Cardiac atrium fibroblast (primary cell): Measurements from ENCODE around the gene TMEM53. TPM values are rescaled to one million over a fixed set of nuclear protein-coding genes. Genes with fewer than 3 reads are reported as not detected.

Source experiments
- total RNA-seq: library from RNA; depleted of rRNA; stranded (reverse); fragments of >200 nt; gene quantifications from 2 replicates; pipeline ENCODE4 v1.2.3, GENCODE V29; 2015

The TMEM53 gene
- total RNA-seq = 3.9 and 8.1 TPM in 2 replicates

DNA sequence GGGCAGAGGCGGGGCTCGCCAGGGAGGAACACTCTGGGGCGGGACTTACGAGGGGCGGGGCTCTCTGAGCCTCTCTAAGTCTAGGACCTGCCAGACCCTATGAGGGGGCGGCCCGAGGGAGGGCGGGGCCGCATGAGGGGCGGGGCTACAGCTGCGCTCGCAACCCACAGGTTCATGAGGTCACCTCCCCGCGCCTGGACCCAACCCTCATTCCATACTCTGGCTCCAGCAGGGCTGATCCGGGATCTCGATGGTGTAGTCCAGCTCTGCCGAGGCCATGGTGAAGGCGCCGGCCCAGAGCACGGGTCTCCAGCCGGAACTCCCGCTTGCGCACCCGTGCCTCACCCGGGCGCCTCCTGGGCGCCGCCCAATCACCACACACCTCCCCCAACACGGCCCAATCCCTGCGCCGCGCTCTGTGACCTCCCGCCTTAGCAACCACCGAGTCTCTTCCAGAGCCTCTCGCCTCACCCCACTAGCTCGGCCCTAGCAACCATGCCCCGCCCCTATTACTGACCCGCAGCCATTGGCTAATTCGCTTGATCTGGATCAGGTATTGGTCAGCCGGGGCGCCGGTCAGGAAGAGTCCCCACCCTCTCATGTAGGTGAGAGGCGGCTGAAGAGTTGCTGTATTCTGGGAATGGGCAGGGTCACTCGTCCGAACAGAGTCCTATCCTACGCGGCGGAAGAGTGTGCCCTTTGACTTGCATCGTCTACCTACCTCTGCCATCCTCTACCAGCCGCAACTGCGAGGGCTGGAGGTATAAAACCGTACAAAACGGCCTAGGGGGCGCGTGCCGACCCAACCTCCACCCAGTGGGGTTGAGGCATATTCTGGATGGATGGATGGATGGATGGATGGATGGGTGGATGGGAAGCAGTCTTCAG lies at the start of gene TMEM53, which contains the start of gene ARMH1:
TMEM53 (minus strand) TSS at position 369 of the 888 bp plus-strand sequence; CDS start at position 279, 90 bp downstream.
ARMH1 (plus strand) TSS at position 602 of the 888 bp plus-strand sequence. CDS start 14,984 bp downstream, outside the sequence.

Other genes starting within 250 kb of the TMEM53 start
- not detected in 2 replicates for gene ARMH1, start 233 bp upstream of the TMEM53 start, total RNA-seq
- gene RNU5D-1, start 56.7 kb upstream of the TMEM53 start, total RNA-seq = not detected in 2 replicates
- 6.1 and 10.4 TPM in 2 replicates for gene KIF2C, start 65.4 kb upstream of the TMEM53 start, total RNA-seq
- 2,598 and 3,490 TPM in 2 replicates for gene RPS8, start 101.1 kb upstream of the TMEM53 start, total RNA-seq
- not detected in 2 replicates for gene BEST4, start 113.7 kb upstream of the TMEM53 start, total RNA-seq
- gene PLK3, start 125.9 kb upstream of the TMEM53 start, total RNA-seq = 17.9 and 18.1 TPM in 2 replicates
- 0.16 TPM in 1 of 2 replicates, not detected in the other for gene DYNLT4, start 132.9 kb upstream of the TMEM53 start, total RNA-seq
- 2.7 and 6.2 TPM in 2 replicates for gene BTBD19, start 134.0 kb upstream of the TMEM53 start, total RNA-seq
- 0.18 TPM in 1 of 2 replicates, not detected in the other for gene PTCH2, start 168.8 kb upstream of the TMEM53 start, total RNA-seq